ENCODE results near the gene SRGAP2C. TPM values are rescaled to one million over a fixed set of nuclear protein-coding genes. Genes with fewer than 3 reads are reported as not detected.
"Not testable (repeated sequence)": the region's sequence is repeated elsewhere in the genome, so short reads cannot be mapped to it uniquely, and the experiment has no call there.

The SRGAP2C gene
- total RNA-seq, 2 experiments from 2014 or later = 21.9 to 22.2 TPM

DNA sequence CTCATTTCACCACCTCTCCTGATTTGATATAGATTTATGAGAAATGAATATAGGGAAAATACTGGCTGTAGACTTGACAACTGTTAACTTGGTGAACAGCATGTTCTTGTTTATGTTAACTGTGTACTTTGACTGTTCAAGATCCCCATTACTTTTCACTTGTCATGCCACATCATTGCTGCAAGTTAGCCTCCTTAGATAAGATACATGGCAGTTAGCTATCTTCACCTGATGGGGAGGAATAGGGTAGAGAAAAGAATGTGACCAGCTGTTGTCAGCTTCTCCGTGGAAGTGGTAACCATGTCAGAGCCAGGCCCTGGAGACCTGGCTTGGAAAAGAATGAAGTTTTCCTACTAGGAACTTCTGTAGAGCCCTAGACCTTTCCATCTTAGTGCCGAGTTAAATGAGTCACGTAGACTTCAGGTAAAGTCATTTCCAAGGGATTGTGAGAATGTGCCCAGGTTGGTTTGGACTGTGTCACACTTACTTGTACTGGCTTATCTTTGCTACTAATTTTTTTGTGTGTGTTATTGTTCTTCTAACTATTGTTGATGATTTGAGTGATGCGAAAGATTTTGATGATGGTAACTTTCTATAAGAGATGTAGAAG, 41.6 kb downstream of the SRGAP2C start:
- CTCF ChIA-PET, POLR2A ChIA-PET: not testable (repeated sequence)

DNA sequence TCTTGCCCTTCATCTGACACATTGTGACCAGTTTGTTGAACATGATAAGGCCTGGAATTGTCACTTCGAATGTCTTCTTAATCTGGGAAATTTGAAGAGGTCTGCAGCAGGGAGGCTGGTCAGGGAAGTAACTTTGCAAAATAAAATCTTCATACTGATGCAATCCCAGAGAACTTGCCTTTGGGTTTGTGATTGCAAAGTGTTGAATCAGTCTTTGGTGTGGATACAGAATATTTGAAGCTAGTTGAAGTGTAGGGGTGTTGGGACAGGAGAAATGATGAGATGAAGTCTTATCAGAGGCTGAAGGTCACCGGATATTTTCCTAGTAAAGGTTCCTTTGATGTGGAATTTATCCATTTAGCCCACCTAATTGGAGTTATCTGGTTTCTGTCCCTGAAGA, 42.1 kb downstream of the SRGAP2C start:
- POLR2A ChIA-PET, CTCF ChIA-PET: not testable (repeated sequence)

DNA sequence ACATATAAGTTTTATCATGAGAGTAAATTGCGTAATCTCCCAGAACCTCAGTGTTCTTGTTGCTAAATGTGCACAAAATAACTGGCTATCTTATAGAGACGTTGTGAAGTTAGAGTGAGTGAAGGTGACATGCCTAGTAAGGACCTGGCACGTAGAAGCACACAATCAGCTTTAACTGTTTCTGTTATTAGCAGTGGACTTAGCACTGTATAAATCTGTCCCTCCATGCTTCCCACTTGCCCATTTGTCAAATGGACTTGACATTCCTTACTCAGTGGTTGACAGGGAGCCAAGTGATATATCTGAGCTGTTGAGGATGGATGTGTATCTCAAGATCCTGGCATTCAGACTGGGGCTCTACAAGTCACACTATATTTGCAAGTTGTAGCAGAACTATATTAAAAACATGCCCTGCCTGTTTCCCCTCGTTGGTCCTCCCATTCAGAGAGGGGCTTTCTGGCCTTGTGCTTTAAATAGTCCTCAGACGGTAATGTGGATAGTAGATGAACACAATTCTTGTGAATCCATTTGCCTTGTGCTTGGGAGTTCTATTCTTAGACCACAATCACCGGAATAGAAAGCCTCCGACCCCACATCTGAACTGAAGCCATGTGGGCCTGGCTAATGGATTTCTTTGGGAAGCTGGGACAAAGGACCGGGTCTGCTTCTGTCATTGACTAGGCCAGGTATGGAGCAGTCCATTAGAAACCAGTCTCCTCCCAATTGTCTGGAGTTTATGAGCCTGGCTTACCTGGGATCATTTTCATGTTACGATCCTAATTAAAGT, 43.0 kb downstream of the SRGAP2C start:
- POLR2A ChIA-PET, CTCF ChIA-PET: not testable (repeated sequence)

- CTCF ChIA-PET, POLR2A ChIA-PET: not testable (repeated sequence)
Measured at GRCh38 chr1:121230636-121231035, 45.9 kb downstream of the SRGAP2C start.

DNA sequence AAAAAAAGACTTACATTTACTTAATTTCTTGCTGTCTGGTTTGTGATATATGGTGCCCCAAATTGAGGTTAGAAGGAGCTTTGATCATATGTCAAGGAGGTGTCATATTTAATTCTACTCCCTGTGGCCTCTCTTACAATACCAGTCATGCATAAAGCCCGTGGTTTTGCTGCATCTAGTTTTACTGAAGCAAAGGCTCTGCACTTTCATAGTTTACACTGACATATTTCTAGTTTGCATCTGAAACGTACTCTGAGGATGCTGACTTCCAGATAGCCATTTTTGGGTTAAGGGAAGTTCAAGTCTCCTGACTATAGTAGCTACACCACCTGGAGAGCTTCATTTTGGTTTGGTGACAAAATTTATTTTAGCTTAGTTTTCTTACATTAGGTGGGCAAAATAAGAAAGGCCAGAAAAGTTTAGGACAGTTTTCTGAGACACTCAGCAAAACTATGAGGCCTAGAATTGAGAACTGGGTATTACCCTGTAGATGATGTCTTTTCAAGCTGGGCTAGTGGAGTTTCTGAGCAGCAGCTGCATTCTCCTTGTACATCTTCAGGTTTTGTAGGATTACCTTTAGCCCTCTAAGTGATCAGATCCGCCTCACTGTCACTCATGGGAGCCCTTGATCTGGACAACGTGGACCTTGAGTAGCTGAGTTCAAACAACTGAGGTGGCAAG, 47.8 kb downstream of the SRGAP2C start:
- CTCF ChIA-PET, POLR2A ChIA-PET: not testable (repeated sequence)

DNA sequence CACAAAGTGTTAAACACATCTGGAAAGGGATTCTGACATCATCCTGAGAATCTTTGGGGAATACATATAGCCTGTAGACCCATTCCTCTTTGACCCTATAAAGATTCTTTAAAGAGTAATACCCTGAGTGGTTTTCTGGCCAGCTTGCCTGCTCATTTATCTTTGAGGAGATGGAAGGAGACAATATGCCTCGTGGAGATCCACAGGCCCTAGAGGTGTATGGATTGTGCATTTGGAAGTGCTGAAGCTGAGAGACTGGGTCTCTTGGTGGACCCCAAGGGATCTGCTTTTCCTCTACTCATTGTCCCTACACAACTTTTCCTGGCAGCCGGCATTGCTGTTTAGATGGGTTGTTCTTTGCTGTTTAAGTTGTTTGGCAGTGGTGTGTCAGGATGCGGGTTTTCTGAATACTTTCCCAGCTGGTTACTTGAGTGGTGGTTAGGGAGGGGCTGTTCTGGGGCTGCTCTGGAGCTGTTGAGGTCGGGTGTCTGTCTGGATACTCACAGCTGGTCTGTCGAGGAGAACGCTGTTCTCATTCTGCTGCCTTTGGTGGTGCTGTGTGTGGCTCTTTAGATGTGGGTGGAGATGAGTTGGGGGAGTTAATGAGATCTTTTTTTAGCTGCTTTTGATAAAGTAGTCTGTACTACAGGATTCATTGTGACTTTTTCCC, 49.5 kb downstream of the SRGAP2C start:
- POLR2A ChIA-PET, CTCF ChIA-PET: not testable (repeated sequence)

DNA sequence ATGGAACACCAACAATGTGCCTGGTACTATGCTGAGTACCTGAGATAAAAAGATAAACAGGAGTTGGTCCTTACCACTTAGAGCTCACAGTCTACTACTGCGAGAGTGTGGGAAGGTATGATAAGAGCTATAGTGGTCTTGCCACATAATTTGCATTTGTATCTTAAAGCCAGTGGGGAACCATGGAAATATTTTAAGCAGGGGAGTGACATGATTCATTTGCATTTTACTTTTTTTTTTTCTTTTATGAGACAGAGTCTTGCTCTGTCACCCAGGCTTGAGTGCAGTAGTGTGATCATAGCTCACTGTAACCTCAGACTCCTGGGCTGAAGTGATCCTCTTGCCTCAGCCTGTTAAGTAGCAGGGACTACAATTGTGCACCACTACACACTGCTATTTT, 53.6 kb downstream of the SRGAP2C start:
- POLR2A ChIA-PET, CTCF ChIA-PET: not testable (repeated sequence)

DNA sequence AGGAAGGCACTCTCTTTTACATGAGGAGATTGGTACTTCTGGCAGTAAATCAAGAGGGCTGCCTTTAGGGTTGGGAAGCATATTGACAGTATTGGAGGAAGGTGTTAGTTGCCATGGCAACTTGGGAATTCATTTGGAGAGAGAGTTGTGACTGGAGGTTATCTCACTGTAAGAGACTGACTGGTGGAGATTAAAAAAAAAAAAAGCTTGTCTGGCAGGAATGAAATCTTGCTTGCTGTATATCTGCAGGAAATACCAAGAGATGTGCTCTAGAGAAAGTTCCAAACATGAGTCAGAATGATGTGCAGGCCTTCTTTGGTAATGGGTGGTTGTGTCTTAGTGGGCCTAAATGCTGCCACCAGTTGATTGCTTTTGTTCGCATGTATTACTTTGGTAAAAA, 59.1 kb downstream of the SRGAP2C start:
- CTCF ChIA-PET, POLR2A ChIA-PET: not testable (repeated sequence)

GRCh38 chr1:121246399-121246798, 61.6 kb downstream of the SRGAP2C start:
- CTCF ChIA-PET, POLR2A ChIA-PET: not testable (repeated sequence)

DNA sequence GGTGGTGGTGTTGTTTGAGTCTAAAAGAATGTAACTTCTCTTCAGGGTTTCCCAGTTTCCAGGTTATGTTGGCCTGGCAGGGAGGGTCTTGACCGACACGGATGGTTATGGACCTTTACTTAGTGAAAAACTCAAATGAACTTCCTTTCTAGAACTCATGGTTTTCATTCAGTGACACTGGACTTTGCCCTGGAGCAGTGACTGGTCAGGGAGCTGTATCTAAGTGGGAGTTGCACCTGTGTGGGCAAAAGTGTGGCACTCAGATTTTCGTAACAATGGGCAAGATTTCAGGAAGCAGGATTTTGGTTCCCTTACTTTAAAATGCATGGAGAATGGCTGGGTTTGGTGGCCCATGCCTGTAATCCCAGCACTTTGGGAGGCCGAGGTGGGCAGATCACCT, 67.9 kb downstream of the SRGAP2C start:
- POLR2A ChIA-PET, CTCF ChIA-PET: not testable (repeated sequence)

GRCh38 chr1:121254618-121255017, 69.8 kb downstream of the SRGAP2C start:
- POLR2A ChIA-PET, CTCF ChIA-PET: not testable (repeated sequence)

DNA sequence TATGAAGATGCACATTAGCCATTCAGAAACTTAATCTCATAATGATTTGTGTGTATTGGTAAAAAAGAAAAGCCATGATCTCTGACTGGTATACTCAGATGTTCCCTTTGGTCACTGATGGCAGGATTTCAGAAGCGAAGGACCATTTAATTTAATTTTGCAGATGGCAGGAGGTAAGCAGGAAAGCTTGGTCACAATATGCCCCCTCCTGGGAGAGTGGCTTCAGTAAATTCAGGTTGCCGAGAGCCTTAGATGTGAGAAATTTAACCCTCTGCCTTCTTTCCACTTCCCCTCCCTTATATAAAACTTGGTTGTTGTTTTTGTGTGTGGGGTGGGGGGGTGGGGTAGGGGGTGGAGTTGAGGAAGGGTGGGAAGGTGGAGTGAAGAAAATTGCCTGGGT, 72.9 kb downstream of the SRGAP2C start:
- POLR2A ChIA-PET = not testable (repeated sequence)

GRCh38 chr1:121258134-121258533, 73.4 kb downstream of the SRGAP2C start:
- POLR2A ChIA-PET, CTCF ChIA-PET: not testable (repeated sequence)

More for the DNA sequence above, 72.9 kb downstream of the SRGAP2C start:
- CTCF ChIA-PET = not testable (repeated sequence)

DNA sequence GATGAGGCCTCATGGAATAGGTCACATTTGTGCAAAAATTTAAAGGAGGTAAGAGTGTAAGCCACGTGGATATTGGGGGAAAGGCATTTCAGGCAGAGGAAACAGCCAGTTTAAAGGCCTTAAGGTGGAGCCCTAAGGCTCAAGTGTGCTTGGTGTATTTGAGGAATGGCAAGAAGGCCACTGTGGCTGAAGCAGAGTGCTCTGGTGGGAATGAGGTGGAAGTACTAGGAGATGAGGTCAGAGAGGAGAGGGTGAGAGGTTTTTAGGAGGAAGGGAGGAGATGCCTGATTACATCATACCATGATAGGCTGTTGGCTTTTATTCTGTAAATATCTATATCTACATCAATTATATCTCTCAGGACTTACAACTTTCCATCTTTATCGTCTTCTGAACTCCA, 75.4 kb downstream of the SRGAP2C start:
- CTCF ChIA-PET, POLR2A ChIA-PET: not testable (repeated sequence)

GRCh38 chr1:121262163-121262562, 77.4 kb downstream of the SRGAP2C start:
- POLR2A ChIA-PET, CTCF ChIA-PET: not testable (repeated sequence)

GRCh38 chr1:121263789-121264244, 79.0 kb downstream of the SRGAP2C start:
- CTCF ChIA-PET, POLR2A ChIA-PET: not testable (repeated sequence)

GRCh38 chr1:121267072-121267471, 82.3 kb downstream of the SRGAP2C start:
- POLR2A ChIA-PET, CTCF ChIA-PET: not testable (repeated sequence)

DNA sequence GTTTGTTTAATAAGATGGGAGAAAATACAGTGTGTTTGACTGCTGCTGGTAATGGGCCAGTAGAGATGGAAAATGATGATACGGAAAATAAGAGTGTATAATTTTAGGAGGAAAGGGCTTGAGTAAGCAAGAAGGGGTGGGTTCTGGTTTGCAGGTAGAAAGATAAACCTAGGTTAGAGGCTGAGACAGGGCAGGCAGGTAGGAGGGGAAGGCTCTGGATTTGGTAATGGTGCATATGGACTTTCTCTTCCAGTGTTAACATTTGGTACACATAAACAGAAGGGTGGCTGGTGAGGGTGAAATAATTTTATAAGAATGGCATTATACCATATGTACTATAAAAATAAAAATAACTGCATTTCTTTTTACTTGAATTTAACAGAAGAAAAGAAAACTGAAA, 84.5 kb downstream of the SRGAP2C start:
- POLR2A ChIA-PET, CTCF ChIA-PET: not testable (repeated sequence)

DNA sequence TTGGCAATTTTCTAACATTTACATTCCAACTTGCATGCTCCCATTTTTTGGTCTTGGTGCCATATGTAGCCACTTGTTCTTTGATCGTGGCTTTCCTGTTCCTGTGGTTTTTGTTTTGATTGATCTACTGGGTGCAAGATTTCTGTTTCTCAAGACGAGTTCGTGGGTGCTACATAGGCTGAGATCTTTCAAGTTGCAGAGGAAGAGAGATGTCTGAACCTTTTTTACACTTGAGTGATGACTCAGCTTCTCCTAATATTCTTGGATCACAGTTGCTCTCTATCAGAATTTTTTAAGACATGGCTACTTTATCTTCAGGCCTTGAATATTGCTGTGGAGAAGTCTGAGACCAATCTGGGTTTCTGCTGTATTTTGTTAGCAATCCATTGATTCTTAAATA, 85.2 kb downstream of the SRGAP2C start:
- POLR2A ChIA-PET, CTCF ChIA-PET: not testable (repeated sequence)

- POLR2A ChIA-PET, CTCF ChIA-PET: not testable (repeated sequence)
Measured at GRCh38 chr1:121271143-121271715, 86.5 kb downstream of the SRGAP2C start.
